ENCODE measurements around the gene KCNA1. TPM values are rescaled to one million over a fixed set of nuclear protein-coding genes. Genes with fewer than 3 reads are reported as not detected.

KCNA1 gene
- polyA plus RNA-seq, 4 donors = 0.05 to 0.27 (median 0.09) TPM

DNA sequence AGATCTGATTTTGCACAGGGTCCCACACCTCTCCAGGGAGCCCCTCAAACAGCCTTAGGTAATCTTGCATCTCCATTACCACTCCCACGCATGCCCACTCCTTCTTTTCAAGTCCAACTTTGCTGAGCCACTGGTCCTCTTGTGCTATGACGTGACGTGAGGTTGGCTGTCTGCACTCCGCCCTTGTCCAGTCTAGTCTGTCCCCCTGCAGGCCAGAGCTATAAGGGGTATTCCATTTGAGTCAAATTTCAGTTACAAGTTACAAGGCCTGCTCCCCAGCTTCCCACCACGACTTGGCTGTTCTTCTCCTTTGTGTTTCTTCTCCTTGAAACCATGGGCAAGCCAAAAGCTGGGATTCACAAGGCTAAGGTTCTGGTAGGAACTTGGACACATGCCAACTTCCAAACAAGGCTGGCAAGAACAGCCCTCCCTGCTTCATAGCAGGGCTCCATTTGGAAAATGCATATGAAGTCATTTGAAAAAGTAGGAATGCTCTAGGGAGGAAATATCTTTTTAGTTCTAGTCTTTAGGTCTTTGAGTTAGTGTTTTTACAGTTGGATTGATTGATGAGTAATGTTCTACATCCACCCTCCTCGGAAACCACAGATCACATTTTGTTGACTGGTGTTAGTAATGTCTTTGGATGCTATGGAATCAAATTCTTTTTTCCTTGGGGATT, 49.1 kb downstream of the KCNA1 start:
- no peak for DNase-seq (ENCODE audit: low read depth in 4 of 4, low spot score in 2 of 4)

DNA sequence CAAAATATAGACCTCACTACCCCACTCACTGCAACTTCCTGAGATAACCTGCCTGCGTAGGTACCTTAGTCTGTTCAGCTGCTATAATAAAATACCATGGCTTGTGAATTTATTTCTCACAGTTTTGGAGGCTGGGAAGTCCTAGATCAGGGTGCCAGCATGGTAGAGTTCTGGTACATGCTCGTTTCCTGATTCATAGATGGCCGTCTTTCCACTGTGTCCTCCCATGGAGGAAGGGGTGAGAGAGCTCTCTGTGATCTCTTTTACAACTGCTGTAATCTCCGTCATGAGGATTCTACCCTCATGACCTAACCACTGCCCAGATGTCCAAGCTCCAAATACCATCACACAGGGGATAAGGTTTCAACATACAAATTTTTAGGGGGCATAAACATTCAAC, 49.7 kb downstream of the KCNA1 start:
- no peak for DNase-seq (ENCODE audit: low read depth in 4 of 4, low spot score in 2 of 4)

DNA sequence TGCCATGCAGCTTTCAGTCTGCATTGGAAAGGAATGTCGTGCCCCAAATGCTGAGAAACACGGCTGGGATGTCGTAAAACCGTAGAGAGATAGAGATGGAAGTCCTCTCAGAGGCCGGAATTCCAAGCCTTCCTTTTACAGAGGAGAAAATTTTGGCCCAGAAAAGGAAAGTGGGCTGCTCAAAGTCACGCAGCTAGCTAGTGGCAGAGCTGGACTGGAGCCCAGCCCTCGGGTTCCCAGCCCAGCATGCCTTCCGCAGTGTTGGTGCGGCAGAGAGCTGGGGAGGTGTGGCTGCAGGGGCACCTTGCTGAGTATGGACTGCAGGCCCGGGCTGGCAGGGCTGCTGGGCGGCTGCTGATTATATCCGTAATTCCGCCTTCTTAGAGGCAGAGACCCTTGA, 50.3 kb downstream of the KCNA1 start:
- DNase-seq (ENCODE audit: low read depth in 4 of 4, low spot score in 2 of 4) = no peak

DNA sequence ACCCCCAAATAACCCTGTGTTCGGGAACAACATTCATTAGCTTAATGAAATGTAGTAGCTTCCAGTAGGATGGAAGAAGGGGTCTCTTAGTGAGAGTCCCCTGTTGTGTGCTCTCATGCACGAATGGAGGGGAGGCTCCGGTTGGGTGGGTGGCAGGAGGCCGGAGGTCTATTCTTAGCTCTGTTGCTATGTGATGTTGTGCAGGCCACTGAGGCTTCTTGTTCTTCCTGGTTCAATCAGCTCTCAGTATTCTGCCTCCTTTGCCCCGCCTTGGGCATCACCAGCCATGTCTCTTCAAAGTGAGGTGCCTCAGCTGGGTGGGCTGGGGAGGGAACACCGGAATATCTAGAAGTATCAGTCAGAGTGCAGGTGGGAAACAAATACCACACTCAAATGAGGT, 50.8 kb downstream of the KCNA1 start:
- DNase-seq (ENCODE audit: low read depth in 4 of 4, low spot score in 2 of 4) = no peak

DNA sequence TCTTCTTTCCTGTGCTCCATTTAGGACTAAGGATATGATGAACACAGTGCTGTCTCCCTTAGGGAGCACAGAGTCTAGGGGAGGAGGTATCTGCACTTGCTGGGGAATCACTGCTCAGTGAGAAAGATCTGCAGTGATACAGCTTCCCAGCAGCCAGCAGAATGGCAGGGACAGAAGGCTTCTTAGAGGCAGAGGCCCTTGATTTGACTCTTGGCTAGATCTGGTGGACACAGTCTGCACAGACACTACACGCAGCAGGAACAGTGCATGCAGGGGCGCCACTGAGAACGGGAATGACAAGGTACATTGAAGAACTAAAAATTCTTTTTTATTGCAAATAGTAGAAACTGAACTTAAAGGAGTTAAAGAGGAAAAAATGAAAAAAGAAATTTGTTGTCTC, 51.6 kb downstream of the KCNA1 start:
- DNase-seq (ENCODE audit: low read depth in 4 of 4, low spot score in 2 of 4) = no peak

DNA sequence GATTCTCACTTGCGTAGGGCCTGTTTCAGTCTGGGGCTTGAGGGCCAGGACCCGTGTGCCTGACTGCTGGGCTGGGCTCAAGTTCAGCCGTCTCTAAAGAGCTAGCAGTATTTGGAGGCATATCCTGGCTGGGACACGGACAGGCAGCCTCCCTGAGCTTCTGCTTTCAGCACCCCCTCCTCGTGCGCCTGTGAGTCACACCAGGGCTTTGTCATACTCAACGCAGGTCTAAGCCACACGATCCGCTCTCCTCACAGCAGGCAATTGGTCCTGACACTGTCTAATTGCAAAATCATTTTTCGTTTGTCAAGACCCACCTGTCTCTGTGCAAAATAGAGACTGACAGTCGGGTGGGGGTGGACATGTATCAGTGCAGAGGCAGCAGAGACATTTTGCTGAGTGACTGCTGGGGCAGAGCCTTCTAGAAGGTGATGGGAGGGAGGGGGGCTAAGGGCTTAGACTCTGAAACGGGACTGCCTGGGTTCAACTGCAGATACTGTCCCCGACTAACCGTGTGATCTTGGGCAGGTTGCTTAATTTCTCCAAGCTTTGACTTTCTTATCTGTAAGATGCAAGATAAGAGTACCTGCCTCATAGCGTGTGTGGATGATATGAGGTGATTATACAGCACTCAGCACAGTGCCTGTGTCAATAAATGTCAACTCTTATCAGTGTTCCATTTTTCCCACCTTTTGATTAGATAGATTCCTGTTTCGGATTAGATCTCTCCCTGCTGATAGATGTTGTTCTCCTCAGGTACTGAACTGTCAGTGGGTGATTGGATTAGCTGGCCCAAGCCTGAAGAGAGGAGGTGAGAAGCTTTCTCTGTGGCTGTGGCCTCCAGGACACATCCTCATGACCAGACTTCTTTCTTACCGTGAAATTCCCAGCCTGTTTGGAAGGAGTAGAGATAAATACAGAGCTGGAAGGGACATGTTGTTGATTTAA, 53.1 kb downstream of the KCNA1 start:
- DNase-seq (ENCODE audit: low read depth in 4 of 4, low spot score in 2 of 4) = no peak

Other genes with a start within 250 kb of the KCNA1 start
- gene GALNT8, start 189.5 kb upstream of the KCNA1 start, polyA plus RNA-seq (ENCODE audit: insufficient read length in 4 of 4) = 1 to 10 TPM; 3.1 to 4.0 (median 3.5) TPM
- 1 to 10 TPM; 2.1 to 2.5 (median 2.3) TPM for gene KCNA5, start 134.0 kb downstream of the KCNA1 start, polyA plus RNA-seq (ENCODE audit: insufficient read length in 4 of 4)